ENCODE results near the gene DUSP7.

DNA sequence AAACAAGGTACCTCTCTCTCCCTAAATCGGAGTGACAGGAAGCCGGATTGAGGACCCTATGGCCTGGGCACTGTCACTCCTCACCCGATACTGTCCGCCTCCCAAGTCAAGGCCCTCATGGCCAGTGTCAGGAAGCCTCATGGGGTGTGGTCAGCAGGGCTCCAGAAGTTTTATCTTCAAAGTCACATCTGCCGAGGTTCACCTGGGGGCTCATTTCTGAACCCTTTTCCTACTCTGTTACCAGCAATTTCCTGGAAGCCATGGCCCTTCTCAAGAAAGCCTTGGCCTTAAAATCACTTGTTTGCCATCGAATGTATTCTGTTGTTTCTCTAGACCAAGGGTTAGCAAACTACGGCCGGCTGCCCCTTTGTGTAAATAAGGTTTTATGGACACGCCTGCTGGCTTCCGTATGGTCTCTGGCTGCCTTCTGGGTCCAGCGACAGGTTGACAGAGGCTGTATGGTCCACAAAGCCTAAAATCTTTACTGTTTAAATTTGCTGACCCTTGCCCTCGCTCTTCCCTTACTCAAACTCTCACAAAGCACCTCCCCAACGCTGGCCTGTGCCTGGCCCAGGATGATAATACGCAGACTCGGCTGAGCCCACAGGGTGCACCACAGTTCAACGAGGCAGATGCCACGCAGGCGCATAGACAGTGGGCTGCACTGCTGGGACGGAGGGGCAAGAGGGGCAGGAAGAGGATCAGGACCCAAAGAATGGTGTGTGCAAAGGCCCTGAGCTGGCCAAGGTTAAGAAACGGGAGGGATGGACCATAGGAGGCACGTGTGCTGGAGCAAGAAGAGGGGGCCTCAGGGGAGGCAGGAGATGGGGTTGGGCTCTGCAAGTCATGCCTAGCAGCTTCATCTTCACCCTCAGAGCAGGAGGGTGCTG is 24.7 kb upstream of the DUSP7 start:
- TF ChIP-seq, protein P1, sequence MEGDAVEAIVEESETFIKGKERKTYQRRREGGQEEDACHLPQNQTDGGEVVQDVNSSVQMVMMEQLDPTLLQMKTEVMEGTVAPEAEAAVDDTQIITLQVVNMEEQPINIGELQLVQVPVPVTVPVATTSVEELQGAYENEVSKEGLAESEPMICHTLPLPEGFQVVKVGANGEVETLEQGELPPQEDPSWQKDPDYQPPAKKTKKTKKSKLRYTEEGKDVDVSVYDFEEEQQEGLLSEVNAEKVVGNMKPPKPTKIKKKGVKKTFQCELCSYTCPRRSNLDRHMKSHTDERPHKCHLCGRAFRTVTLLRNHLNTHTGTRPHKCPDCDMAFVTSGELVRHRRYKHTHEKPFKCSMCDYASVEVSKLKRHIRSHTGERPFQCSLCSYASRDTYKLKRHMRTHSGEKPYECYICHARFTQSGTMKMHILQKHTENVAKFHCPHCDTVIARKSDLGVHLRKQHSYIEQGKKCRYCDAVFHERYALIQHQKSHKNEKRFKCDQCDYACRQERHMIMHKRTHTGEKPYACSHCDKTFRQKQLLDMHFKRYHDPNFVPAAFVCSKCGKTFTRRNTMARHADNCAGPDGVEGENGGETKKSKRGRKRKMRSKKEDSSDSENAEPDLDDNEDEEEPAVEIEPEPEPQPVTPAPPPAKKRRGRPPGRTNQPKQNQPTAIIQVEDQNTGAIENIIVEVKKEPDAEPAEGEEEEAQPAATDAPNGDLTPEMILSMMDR (conservative IDR thresholded peaks at IDR 0.05; ENCODE audit: low read depth, low read length), result no peak
- TF ChIP-seq EZH2 (IDR thresholded peaks at IDR 0.05; ENCODE audit: low read length, unreplicated experiment), result no peak
